ENCODE measurements around the gene WLS.

- no peak for TF ChIP-seq TAF1 (IDR thresholded peaks at IDR 0.05; ENCODE audit: low read depth)
- no peak for TF ChIP-seq CTCF (IDR thresholded peaks at IDR 0.05; ENCODE audit: poor library complexity, severe bottlenecking)
- no peak for TF ChIP-seq EZH2 (IDR thresholded peaks at IDR 0.05; ENCODE audit: borderline replicate concordance, insufficient read depth, low read length, poor library complexity, severe bottlenecking)
- TF ChIP-seq RAD21 (conservative IDR thresholded peaks at IDR 0.05): no peak
Observed at GRCh38 chr1:68100571-68100970, 131.8 kb downstream of the WLS start.

Data from neural cell (in vitro differentiated cells).